DOHH2 (cell line): ENCODE data around the gene GPX6.
A peak's percentile ranks its signal among the peaks of the same experiment; 100 is the strongest.

Experiments
- CTCF ChIP-seq: fragments of 200-600 bp; sonication (generic); IDR thresholded peaks from one replicate; pipeline ENCODE4 v1.5.1; 2014; ENCODE audit warnings: antibody characterized with exemption, mild to moderate bottlenecking, low read depth, low read length; ENCODE audit not compliant: poor library complexity, severe bottlenecking
- EZH2phosphoT487 ChIP-seq: fragments of 200-600 bp; sonication (generic); IDR thresholded peaks from 2 replicates; pipeline ENCODE4 v1.6.1; 2017; ENCODE audit warnings: borderline replicate concordance, mild to moderate bottlenecking, antibody characterized with exemption, low read length, moderate library complexity, mixed read lengths

DNA sequence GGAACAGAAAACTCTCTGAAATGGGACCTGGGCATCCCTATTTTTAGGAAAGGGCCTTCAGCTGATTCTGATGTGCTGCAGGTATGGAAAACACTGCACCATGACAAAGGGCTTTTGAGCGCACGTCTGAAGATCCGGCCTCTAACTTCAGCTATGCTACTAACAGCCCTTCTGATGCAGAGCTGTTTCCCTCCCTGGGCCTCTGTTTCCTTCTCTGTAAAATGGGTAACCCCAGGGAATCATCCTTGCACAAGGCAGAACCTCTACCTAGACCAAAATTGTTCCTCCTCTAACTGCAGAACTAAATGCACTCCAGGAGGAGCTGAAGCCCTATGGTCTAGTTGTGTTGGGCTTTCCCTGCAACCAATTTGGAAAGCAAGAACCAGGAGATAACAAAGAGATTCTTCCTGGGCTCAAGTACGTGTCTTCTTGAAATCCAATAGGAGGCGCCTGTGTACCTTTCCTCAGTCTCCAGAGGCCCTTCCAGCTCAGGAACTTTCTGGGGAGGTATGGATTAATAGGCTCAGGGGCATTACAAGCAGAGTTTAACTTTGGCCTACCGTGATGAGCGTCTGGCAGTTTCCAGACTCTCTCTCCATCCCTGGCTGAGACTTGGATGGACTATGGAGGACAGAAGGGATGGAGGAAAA, 16.0 kb upstream of the GPX6 start:
- peak; percentile 14 for TF ChIP-seq CTCF
- no peak for TF ChIP-seq EZH2phosphoT487
